Activated CD4-positive, alpha-beta T cell treated with anti-CD3 and anti-CD28 coated beads, Interleukin-2, amount 10 ng/mL, durations not matched to agents 7 days and 5 days (primary cell): Measurements from ENCODE around the gene ZBTB46. TPM values are rescaled to one million over a fixed set of nuclear protein-coding genes. Genes with fewer than 3 reads are reported as not detected.

Experiments
- CTCF ChIA-PET: fragments of 350-600 bp; sonication (Branson Sonifier 250); formaldehyde crosslinking; loops from one replicate; lab custom pipeline; 2021; ENCODE audit warnings: antibody characterized with exemption; lab: Charles Lee
- POLR2A ChIA-PET: fragments of 350-600 bp; sonication (Branson Sonifier 250); formaldehyde crosslinking; loops from one replicate; lab custom pipeline; 2021; ENCODE audit warnings: antibody characterized with exemption; lab: Charles Lee
- DNase-seq: peaks from one replicate; pipeline ENCODE4 v3.0.0-alpha.2; 2020
- H3K27ac Mint-ChIP-seq: one replicate; pipeline ENCODE4 v1.8.0; 2021; ENCODE audit warnings: mild to moderate bottlenecking, moderate library complexity, mixed read lengths
- H3K27me3 Mint-ChIP-seq: one replicate; pipeline ENCODE4 v1.8.0; 2021; ENCODE audit warnings: mixed read lengths
- H3K36me3 Mint-ChIP-seq: one replicate; pipeline ENCODE4 v1.8.0; 2021; ENCODE audit warnings: low read depth, mixed read lengths
- H3K4me1 Mint-ChIP-seq: one replicate; pipeline ENCODE4 v1.8.0; 2021; ENCODE audit warnings: mixed read lengths
- H3K4me3 Mint-ChIP-seq: one replicate; pipeline ENCODE4 v1.8.0; 2021; ENCODE audit warnings: mild to moderate bottlenecking, moderate library complexity, mixed read lengths
- H3K9me3 Mint-ChIP-seq: one replicate; pipeline ENCODE4 v1.8.0; 2021; ENCODE audit warnings: mixed read lengths
- total RNA-seq, 2 experiments: library from RNA; stranded (reverse); gene quantifications; one replicate each; pipeline ENCODE4 v1.2.3, GENCODE V29; 2021

ZBTB46 gene
- total RNA-seq, 2 experiments from 2014 or later: not detected

DNA sequence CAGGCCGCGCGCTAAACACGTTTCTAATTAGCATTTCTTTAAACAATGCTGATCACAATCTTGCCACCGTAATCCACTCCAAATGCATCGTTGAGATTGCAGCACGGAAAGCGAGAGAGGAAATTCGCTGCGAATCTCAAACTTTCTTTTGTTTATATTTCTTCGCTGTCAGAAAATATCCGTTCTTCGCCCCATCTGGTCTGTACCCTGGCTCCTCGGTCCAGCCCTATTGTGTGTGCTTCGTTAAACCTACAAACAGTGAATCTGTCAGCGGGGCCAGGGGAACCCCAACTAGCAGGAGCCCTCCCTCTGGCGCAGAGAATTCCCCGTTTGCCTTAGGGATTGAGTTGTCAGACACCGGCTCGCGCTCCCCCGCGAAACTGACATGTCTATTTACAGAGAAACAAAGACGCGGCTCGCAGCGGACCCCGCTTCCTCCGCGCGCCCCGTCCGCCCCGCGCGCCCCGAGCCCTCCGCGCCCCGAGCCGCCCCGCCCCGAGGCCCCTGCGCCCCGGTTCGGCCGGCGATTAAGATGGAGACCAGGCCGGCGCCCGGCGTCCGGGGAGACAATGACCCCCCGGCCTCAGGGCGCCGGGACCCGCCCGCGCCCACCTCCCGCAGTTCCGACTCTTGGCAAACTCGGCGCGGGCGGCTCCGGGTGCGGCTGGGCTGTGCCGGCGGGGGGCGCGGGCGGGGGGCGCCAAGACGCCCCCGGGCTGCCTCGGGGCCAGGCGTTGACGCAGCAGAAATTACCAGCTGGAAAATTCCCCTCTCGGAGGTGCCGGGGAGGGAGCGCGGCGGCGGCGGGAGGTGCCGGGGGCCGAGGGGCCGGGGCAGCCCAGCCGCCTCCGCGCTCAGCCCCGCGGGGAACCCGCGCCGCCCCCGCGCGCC is 874 bp downstream of the ZBTB46 start:
- H3K4me3 Mint-ChIP-seq: peak overlapping the region; percentile 77
- ChIA-PET CTCF (no interaction called here), POLR2A (no interaction called here)
- H3K27ac Mint-ChIP-seq: no peak overlapping the region
- peaks cover 8% of the 10 kb centered on the region for H3K4me1 Mint-ChIP-seq
- DNase-seq: no peak
- no peaks in the 10 kb centered on the region for H3K9me3 Mint-ChIP-seq
- H3K27me3 Mint-ChIP-seq: peaks cover 46% of the 10 kb centered on the region
- no peaks in the 10 kb centered on the region for H3K36me3 Mint-ChIP-seq

DNA sequence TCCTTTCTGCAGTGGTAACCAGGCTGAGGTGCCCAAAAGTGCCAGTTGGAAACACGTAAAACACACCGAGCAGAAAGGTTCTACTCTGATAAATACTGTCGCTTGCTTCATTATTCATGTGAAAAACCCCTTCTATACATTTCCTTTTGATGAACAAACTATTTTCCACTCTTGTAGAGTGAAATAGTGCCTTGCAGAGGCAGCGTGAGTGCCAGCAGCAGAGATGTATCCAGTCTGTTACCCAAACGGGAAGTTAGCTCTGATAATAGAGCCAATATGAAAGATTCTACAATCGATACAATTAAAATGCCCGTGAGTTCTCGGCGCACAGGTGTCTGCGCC is 1.5 kb downstream of the ZBTB46 start:
- POLR2A ChIA-PET: no interaction called here
- DNase-seq: no peak

DNA sequence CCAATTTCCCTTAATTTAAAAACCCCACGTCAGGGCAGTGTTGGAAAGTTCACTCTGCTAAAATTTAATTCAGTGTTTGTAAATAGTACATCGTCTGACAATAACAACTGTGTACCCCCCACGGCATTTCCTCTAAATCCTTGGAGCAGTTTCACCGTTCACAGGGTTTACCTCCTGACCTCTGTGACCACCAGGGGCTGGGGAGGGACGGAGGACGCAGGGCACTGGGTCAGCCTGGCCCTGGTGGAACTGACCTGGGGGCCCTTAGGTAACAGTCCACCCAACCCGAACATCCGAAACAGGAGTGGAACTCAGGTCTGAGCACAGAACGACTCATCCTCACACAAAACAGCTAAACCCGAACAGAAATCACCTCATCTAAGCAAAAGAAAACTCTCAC is 2.1 kb downstream of the ZBTB46 start:
- Mint-ChIP-seq H3K36me3 (no peaks in the 10 kb centered on the region), H3K27ac (no peak overlapping the region), H3K4me3 (peak overlapping the region; percentile 4), H3K9me3 (no peaks in the 10 kb centered on the region), H3K4me1 (peaks cover 8% of the 10 kb centered on the region), H3K27me3 (peaks cover 49% of the 10 kb centered on the region)
- ChIA-PET CTCF (no interaction called here), POLR2A (no interaction called here)
- no peak for DNase-seq

More for the DNA sequence above, 1.5 kb downstream of the ZBTB46 start:
- H3K27ac Mint-ChIP-seq: no peak overlapping the region
- peaks cover 8% of the 10 kb centered on the region for H3K4me1 Mint-ChIP-seq
- CTCF ChIA-PET: no interaction called here
- no peaks in the 10 kb centered on the region for H3K36me3 Mint-ChIP-seq
- H3K4me3 Mint-ChIP-seq: peak overlapping the region; percentile 77
- H3K27me3 Mint-ChIP-seq: peaks cover 46% of the 10 kb centered on the region
- no peaks in the 10 kb centered on the region for H3K9me3 Mint-ChIP-seq

DNA sequence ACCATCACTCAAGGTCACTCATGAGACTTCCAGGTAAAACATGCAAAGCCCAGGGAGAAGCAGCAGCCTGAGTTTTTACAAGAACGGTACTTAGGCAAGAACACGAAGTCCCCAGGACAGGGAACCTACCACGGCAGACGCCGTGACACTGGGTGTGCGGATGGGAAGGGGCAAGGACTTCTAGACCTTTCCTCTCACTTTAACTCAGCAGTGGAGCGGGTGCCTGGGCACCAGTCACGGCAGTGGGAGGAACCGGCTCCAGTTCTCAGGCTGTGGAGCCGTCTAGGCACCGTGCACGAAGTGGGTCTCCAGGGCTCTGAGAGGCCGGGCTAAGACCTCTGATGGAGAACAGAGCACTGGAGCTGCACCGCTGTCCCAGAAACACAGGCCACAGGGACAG is 2.5 kb downstream of the ZBTB46 start:
- H3K4me1 Mint-ChIP-seq: peaks cover 8% of the 10 kb centered on the region
- CTCF ChIA-PET: no interaction called here
- H3K9me3 Mint-ChIP-seq: no peaks in the 10 kb centered on the region
- H3K4me3 Mint-ChIP-seq: no peak overlapping the region
- H3K27ac Mint-ChIP-seq: no peak overlapping the region
- H3K27me3 Mint-ChIP-seq: peaks cover 45% of the 10 kb centered on the region
- H3K36me3 Mint-ChIP-seq: no peaks in the 10 kb centered on the region
- no peak for DNase-seq
- POLR2A ChIA-PET: interaction anchor here (0.5 kb wide), 1 partner anchor 308 kb away, joined by 3 read pairs; no protein-coding TSS in a partner anchor

DNA sequence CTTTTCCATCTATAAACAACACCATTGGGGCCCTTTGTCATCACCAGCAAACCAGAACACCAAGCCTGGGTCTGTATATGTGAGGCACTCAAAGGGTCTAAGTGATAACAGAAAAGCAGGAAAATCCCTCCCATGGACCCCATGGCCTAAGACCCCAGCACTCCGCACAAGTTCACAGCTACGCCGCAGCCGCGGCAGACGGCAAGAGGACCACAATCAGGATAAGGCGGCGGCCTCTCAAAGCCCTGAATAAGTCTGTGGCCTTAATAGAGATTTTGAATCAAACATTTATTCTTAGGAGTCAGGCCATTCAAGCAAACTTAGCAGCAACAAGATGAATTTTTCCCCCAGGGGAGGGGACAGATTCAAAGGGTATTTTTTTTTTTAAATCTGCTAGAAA is 2.9 kb downstream of the ZBTB46 start:
- Mint-ChIP-seq H3K36me3 (no peaks in the 10 kb centered on the region), H3K27me3 (peaks cover 41% of the 10 kb centered on the region), H3K4me3 (no peak overlapping the region), H3K27ac (no peak overlapping the region), H3K4me1 (peaks cover 8% of the 10 kb centered on the region), H3K9me3 (no peaks in the 10 kb centered on the region)
- no peak for DNase-seq
- POLR2A ChIA-PET: interaction anchor here (0.5 kb wide), 1 partner anchor 307 kb away, joined by 3 read pairs; no protein-coding TSS in a partner anchor
- CTCF ChIA-PET: interaction anchor here (0.6 kb wide), 1 partner anchor 387 kb away, joined by 3 read pairs; no protein-coding TSS in a partner anchor

DNA sequence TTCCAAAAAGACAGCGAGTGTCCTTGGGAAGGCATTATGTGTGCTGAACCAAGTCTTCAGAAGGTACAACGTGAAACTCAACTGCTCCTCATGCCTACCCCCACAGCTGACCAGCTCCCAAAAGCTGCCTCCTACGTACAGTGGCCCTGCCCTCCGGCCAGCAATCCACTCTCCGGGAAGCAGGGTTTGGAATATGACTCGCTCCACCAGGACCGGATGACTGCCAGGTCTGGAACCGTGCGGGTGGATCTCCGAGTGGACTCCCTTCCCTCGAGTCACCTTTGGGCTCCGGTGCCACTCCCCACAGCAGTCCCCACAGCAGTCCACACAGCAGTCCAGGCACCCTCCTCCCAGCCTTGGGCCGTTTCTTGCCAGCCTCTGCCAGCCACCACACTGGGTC is 4.3 kb downstream of the ZBTB46 start:
- H3K27me3 Mint-ChIP-seq: peaks cover 32% of the 10 kb centered on the region
- ChIA-PET POLR2A (no interaction called here), CTCF (no interaction called here)

DNA sequence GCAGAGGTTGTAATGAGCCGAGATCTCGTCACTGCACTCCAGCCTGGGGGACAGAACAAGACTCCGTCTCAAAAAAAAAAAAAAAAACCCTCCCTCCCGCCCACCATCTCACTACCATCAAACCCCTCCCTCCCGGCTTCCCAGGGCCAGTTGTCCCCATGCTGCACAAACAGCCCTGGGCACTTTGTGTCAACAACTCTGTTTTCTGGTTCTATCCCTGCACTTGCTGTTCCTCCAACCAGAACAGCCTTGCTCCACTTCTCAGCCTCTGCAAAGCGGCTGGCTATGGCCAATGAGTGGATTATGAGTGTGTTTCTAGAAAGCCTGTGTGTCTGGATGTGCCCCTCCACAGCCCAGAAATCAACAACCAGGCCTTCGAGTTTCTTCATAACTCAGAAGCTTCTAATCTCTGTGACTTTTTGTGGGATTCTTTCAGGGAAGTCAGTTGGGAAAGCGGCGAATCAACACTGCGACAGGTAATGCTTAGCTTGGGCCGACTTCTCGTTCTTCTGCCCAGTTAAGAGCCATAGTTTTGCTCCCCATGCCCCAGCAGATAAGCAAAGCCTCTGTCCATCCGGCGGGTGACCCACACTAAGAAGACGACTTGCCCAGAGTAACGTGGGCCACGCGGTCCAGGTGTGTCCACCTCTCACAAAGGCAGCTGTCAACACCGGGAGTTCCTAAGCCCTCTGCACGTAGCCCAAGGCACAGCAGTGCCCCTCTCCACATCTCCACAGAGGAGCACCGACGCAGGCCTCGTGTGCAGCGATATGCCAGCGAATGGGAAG is 5.5 kb downstream of the ZBTB46 start:
- CTCF ChIA-PET: no interaction called here

More for the DNA sequence above, 4.3 kb downstream of the ZBTB46 start:
- no peak overlapping the region for H3K4me3 Mint-ChIP-seq
- H3K36me3 Mint-ChIP-seq: no peaks in the 10 kb centered on the region
- DNase-seq: no peak
- H3K4me1 Mint-ChIP-seq: peaks cover 8% of the 10 kb centered on the region
- H3K27ac Mint-ChIP-seq: no peak overlapping the region
- no peaks in the 10 kb centered on the region for H3K9me3 Mint-ChIP-seq

DNA sequence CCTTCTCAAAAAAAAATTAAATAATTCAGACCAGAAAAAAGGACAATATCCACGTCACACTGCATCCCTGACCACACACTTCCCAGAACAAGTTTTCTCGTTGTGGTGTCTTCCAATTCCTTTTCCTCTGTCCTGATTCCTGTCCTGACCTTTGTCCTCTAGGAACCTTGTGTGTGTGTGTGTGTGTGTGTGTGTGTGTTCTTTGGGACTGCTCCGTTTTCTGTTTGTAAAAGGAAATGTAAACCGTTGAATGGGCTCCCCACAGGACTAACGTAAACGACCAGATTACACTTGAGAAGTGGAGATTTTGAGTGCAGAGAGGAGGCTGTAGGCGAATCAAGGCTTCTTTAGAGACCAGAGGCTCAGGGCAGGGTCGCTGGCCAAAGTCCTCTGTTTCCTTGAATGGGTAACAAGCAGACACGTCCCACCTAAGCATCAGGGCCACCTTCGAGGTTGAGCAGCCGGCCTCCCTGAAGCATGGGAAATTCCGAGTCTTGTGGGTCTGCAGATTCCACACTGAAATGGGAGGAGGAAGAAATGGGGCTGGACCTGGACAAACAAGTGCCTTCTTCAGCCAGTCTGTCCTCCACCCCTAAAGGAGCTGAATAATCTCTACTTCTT is 7.3 kb downstream of the ZBTB46 start:
- H3K4me1 Mint-ChIP-seq: no peaks in the 10 kb centered on the region
- POLR2A ChIA-PET: no interaction called here
- no peaks in the 10 kb centered on the region for H3K9me3 Mint-ChIP-seq

More for the DNA sequence above, 5.5 kb downstream of the ZBTB46 start:
- H3K4me1 Mint-ChIP-seq: peaks cover 8% of the 10 kb centered on the region
- H3K4me3 Mint-ChIP-seq: no peak overlapping the region
- H3K36me3 Mint-ChIP-seq: no peaks in the 10 kb centered on the region
- H3K27me3 Mint-ChIP-seq: peaks cover 32% of the 10 kb centered on the region
- POLR2A ChIA-PET: no interaction called here
- DNase-seq: no peak
- H3K9me3 Mint-ChIP-seq: no peaks in the 10 kb centered on the region
- no peak overlapping the region for H3K27ac Mint-ChIP-seq

DNA sequence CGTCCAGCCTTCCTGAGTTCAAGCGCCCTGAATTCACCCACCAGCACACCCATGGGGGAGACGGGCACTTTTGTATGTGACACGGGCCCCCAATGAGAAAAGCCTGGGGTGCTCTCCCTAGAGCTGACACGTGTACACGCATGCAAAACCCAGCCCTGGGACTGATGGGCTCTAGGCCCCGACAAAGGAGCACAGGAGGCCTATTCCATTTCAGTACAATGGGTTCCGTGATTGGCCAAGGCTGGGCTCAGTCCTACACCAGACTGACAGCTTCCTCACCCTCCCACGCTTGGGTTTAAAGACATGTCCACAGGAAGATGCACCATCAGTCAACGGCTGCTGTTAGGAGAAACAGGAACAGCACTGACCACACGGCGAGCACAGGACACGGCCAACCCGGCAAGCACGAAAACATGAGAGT is 8.8 kb downstream of the ZBTB46 start:
- no peaks in the 10 kb centered on the region for H3K9me3 Mint-ChIP-seq
- POLR2A ChIA-PET: no interaction called here
- DNase-seq: no peak
- H3K4me1 Mint-ChIP-seq: no peaks in the 10 kb centered on the region
- CTCF ChIA-PET: no interaction called here
- H3K27ac Mint-ChIP-seq: no peak overlapping the region
- H3K4me3 Mint-ChIP-seq: no peak overlapping the region
- H3K36me3 Mint-ChIP-seq: no peaks in the 10 kb centered on the region
- peaks cover 9% of the 10 kb centered on the region for H3K27me3 Mint-ChIP-seq

More for the DNA sequence above, 7.3 kb downstream of the ZBTB46 start:
- Mint-ChIP-seq H3K27ac (no peak overlapping the region), H3K4me3 (no peak overlapping the region), H3K36me3 (no peaks in the 10 kb centered on the region), H3K27me3 (peaks cover 19% of the 10 kb centered on the region)
- DNase-seq: no peak
- CTCF ChIA-PET: interaction anchor here (1.0 kb wide), 1 partner anchor 155 kb away, joined by 3 read pairs; the partner anchor contains the start of gene SAMD10

DNA sequence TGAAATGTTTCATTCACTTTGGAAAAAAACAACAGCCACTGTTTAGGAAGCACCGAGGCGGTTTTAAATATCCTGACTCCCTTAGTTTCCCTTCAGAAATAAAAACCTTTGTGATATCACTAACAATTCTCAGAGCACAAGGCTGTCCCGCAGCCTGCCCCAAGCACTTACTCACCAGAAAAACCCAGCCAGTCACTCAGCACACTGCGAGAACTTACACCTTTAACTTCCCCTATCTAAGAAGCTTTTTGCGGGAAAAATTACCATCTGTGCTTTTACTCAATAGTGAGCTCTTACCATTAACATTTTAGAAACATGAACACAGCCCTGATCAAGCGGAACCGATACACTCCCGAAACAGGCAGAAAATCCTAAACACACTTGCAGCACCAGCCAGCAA is 9.3 kb downstream of the ZBTB46 start:
- Mint-ChIP-seq H3K4me1 (no peaks in the 10 kb centered on the region), H3K9me3 (no peaks in the 10 kb centered on the region), H3K27me3 (peaks cover 9% of the 10 kb centered on the region), H3K4me3 (no peak overlapping the region), H3K27ac (no peak overlapping the region), H3K36me3 (no peaks in the 10 kb centered on the region)
- DNase-seq: no peak
- ChIA-PET POLR2A (no interaction called here), CTCF (interaction anchor here (1.1 kb wide), 1 partner anchor 284 kb away, joined by 3 read pairs; the partner anchor contains the start of gene PTK6)

DNA sequence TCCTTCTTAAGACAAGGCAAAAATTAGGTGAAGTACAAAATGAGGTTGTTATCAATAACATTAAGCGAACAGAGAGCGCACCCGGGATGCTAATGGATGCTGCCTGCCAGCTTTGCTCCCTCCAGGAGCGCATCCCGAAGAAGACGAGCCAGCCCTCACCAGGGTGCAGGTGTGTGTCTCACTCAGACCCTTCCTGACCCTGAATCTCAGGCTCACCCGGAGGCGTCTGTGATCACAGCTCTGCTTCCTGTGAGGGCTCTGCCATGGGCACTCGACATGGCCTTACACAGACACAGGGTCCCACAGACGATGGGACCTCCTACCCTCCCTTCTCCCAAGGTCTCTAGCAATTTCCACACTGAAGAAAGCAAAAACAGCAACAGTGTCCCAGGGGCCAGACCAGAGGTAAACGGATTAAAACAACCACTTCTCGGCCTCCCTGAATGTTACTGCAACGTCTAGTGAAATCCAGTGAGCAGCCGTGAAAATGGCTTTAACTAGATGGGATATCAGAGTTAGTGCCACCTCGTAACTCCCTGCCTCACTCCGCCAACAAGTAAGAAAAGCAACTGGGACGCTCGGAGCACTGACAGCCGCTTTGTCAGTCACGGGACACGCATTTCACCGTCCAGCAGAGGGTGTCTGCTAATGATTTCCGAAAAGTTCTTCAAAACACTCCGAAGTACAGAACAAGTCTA is 11.7 kb downstream of the ZBTB46 start:
- POLR2A ChIA-PET: no interaction called here
- DNase-seq: no peak
- no peaks in the 10 kb centered on the region for H3K9me3 Mint-ChIP-seq
- H3K27ac Mint-ChIP-seq: no peak overlapping the region
- no peaks in the 10 kb centered on the region for H3K36me3 Mint-ChIP-seq
- H3K4me1 Mint-ChIP-seq: no peaks in the 10 kb centered on the region
- H3K27me3 Mint-ChIP-seq: peaks cover 3% of the 10 kb centered on the region
- CTCF ChIA-PET: interaction anchor here (0.8 to 1.0 kb wide), 3 partner anchors 9 to 34 kb away, joined by 3 to 4 read pairs (median 4); no protein-coding TSS in a partner anchor
- H3K4me3 Mint-ChIP-seq: no peak overlapping the region

DNA sequence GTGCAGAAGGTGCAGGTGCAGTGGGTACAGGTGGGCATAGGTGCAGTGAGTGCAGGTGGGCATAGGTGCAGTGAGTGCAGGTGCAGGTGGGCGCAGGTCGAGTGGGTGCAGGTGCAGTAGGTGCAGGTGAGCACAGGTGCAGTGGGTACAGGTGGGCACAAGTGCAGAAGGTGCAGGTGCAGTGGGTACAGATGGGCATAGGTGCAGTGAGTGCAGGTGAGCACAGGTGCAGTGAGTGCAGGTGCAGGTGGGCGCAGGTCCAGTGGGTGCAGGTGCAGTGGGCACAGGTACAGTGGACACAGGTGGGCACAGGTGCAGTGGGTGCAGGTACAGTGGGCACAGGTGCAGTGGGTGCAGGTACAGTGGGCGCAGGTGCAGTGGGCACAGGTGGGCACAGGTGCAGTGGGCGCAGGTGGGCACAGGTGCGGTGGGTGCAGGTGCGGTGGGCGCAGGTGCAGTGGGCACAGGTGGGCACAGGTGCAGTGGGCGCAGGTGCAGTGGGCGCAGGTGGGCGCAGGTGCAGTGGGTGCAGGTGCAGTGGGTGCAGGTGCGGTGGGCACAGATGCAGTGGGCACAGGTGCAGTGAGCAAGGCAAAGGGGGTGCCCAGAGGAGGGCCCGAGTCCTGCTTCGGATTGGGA is 15.3 kb downstream of the ZBTB46 start:
- CTCF ChIA-PET: no interaction called here

More for the DNA sequence above, 15.3 kb downstream of the ZBTB46 start:
- Mint-ChIP-seq H3K27me3 (no peaks in the 10 kb centered on the region), H3K9me3 (no peaks in the 10 kb centered on the region), H3K4me3 (no peak overlapping the region), H3K4me1 (no peaks in the 10 kb centered on the region), H3K27ac (no peak overlapping the region), H3K36me3 (no peaks in the 10 kb centered on the region)
- no peak for DNase-seq
- POLR2A ChIA-PET: no interaction called here
